ENCODE measurements around the gene ARHGDIA.
"Not testable (repeated sequence)": the region's sequence is repeated elsewhere in the genome, so short reads cannot be mapped to it uniquely, and the experiment has no call there.

Gene ARHGDIA

GRCh38 chr17:81844887-81845286 lies 26.2 kb downstream of the ARHGDIA start:
- in situ Hi-C loops (cut with MboI; ENCODE audit: low sequenced_read_pairs): no loop called here

- in situ Hi-C loops (cut with MboI; ENCODE audit: low sequenced_read_pairs): no loop called here
Observed at GRCh38 chr17:81844327-81844851, 26.7 kb downstream of the ARHGDIA start.

GRCh38 chr17:81843713-81844326 lies 27.3 kb downstream of the ARHGDIA start:
- in situ Hi-C loops (cut with MboI; ENCODE audit: low sequenced_read_pairs): no loop called here

- in situ Hi-C loops (cut with MboI; ENCODE audit: low sequenced_read_pairs): no loop called here
Observed at GRCh38 chr17:81842725-81843504, 28.2 kb downstream of the ARHGDIA start.

- in situ Hi-C loops (cut with MboI; ENCODE audit: low sequenced_read_pairs): no loop called here
Observed at GRCh38 chr17:81842378-81842724, 28.8 kb downstream of the ARHGDIA start.

GRCh38 chr17:81841866-81842265 lies 29.3 kb downstream of the ARHGDIA start:
- in situ Hi-C loops (cut with MboI; ENCODE audit: low sequenced_read_pairs): no loop called here

- in situ Hi-C loops (cut with MboI; ENCODE audit: low sequenced_read_pairs): no loop called here
Observed at GRCh38 chr17:81840826-81841778, 30.0 kb downstream of the ARHGDIA start.

GRCh38 chr17:81840059-81840458 lies 31.1 kb downstream of the ARHGDIA start:
- in situ Hi-C loops (cut with MboI; ENCODE audit: low sequenced_read_pairs): not testable (repeated sequence)

GRCh38 chr17:81839301-81839700 lies 31.8 kb downstream of the ARHGDIA start:
- in situ Hi-C loops (cut with MboI; ENCODE audit: low sequenced_read_pairs): no loop called here

- in situ Hi-C loops (cut with MboI; ENCODE audit: low sequenced_read_pairs): no loop called here
Observed at GRCh38 chr17:81838753-81839255, 32.3 kb downstream of the ARHGDIA start.

- in situ Hi-C loops (cut with MboI; ENCODE audit: low sequenced_read_pairs): no loop called here
Observed at GRCh38 chr17:81837641-81838040, 33.5 kb downstream of the ARHGDIA start.

- in situ Hi-C loops (cut with MboI; ENCODE audit: low sequenced_read_pairs): no loop called here
Observed at GRCh38 chr17:81834831-81835267, 36.3 kb downstream of the ARHGDIA start, which contains the start of gene PPP1R27. Gene PPP1R27 (minus strand): TSS chr17:81835050. CDS start chr17:81834953, 97 bp downstream.

- in situ Hi-C loops (cut with MboI; ENCODE audit: low sequenced_read_pairs): no loop called here
Observed at GRCh38 chr17:81833921-81834830, 37.0 kb downstream of the ARHGDIA start.

- in situ Hi-C loops (cut with MboI; ENCODE audit: low sequenced_read_pairs): no loop called here
Observed at GRCh38 chr17:81833160-81833920, 37.8 kb downstream of the ARHGDIA start, which contains the start of gene MCRIP1. Gene MCRIP1 (minus strand): TSS chr17:81833291. CDS start chr17:81824506, 8,785 bp downstream.

- in situ Hi-C loops (cut with MboI; ENCODE audit: low sequenced_read_pairs): no loop called here
Observed at GRCh38 chr17:81832608-81833159, 38.5 kb downstream of the ARHGDIA start.

GRCh38 chr17:81831957-81832607 lies 39.1 kb downstream of the ARHGDIA start:
- in situ Hi-C loops (cut with MboI; ENCODE audit: low sequenced_read_pairs): no loop called here

- in situ Hi-C loops (cut with MboI; ENCODE audit: low sequenced_read_pairs): no loop called here
Observed at GRCh38 chr17:81831563-81831956, 39.6 kb downstream of the ARHGDIA start.

GRCh38 chr17:81829858-81830257 lies 41.3 kb downstream of the ARHGDIA start:
- in situ Hi-C loops (cut with MboI; ENCODE audit: low sequenced_read_pairs): no loop called here

Data from HL-60/S4 treated with phorbol 12-myristate 13-acetate at 8.2 ng/mL for 4 days and 3 days (cell line).